OCI-LY7 (cell line): ENCODE data around the gene HS2ST1. TPM values are rescaled to one million over a fixed set of nuclear protein-coding genes. Genes with fewer than 3 reads are reported as not detected.

Experiments used
- BruUV-seq: library from RNA; stranded (reverse); fragments of 400-500 nt; replicated peaks from 2 replicates; lab custom pipeline; 2021; lab: Mats Ljungman, UMichigan
- CTCF ChIA-PET: fragments of 300-600 bp; sonication (Branson Sonifier 250); formaldehyde crosslinking; loops from one replicate; lab custom pipeline; 2022; ENCODE audit warnings: antibody characterized with exemption; ENCODE audit not compliant: unreplicated experiment; lab: Charles Lee
- POLR2A ChIA-PET: fragments of 300-600 bp; sonication (Branson Sonifier 250); formaldehyde crosslinking; loops from one replicate; lab custom pipeline; 2022; ENCODE audit warnings: antibody characterized with exemption; lab: Charles Lee
- DNase-seq: peaks from one replicate; pipeline ENCODE4 v3.0.0-alpha.2; 2015; ENCODE audit warnings: low spot score
- H2AFZ ChIP-seq: fragments of 200-600 bp; sonication (generic), shearing (Covaris generic); 2 replicates; pipeline ENCODE4 v1.6.1; 2014; ENCODE audit warnings: mild to moderate bottlenecking, antibody characterized with exemption, low read length, moderate library complexity
- H3K27ac ChIP-seq: fragments of 200-600 bp; sonication (generic); 2 replicates; pipeline ENCODE4 v1.5.1; 2014; ENCODE audit warnings: mixed run types, low read depth, mild to moderate bottlenecking, moderate library complexity, low read length, inconsistent platforms; ENCODE audit not compliant: poor library complexity, severe bottlenecking
- H3K36me3 ChIP-seq: fragments of 200-600 bp; sonication (generic); 2 replicates; pipeline ENCODE4 v1.6.1; 2014; ENCODE audit warnings: mild to moderate bottlenecking, antibody characterized with exemption, low read length, moderate library complexity, mixed read lengths; ENCODE audit not compliant: insufficient read depth
- H3K4me1 ChIP-seq: fragments of 200-600 bp; sonication (generic); 2 replicates; pipeline ENCODE4 v1.5.1; 2014; ENCODE audit warnings: mild to moderate bottlenecking, low read length; ENCODE audit not compliant: insufficient read depth, poor library complexity, severe bottlenecking
- H3K4me2 ChIP-seq: fragments of 200-600 bp; sonication (generic); 2 replicates; pipeline ENCODE4 v1.6.1; 2014; ENCODE audit warnings: mild to moderate bottlenecking, low read length
- H3K4me3 ChIP-seq: fragments of 200-600 bp; sonication (generic); 2 replicates; pipeline ENCODE4 v1.5.1; 2014; ENCODE audit warnings: mild to moderate bottlenecking, low read depth, low read length; ENCODE audit not compliant: poor library complexity, severe bottlenecking
- H3K79me2 ChIP-seq: fragments of 200-600 bp; sonication (generic); 2 replicates; pipeline ENCODE4 v1.6.1; 2016; ENCODE audit warnings: low read depth, mild to moderate bottlenecking, low read length, moderate library complexity, mixed read lengths; ENCODE audit not compliant: insufficient read depth
- H3K9me2 ChIP-seq: fragments of 200-600 bp; sonication (generic); 2 replicates; pipeline ENCODE4 v1.6.1; 2016; ENCODE audit warnings: mild to moderate bottlenecking, low read length, mixed read lengths; ENCODE audit not compliant: insufficient read depth
- H3K9me3 ChIP-seq: fragments of 200-600 bp; sonication (generic); 2 replicates; pipeline ENCODE4 v1.6.1; 2014; ENCODE audit warnings: mild to moderate bottlenecking, mixed run types, low read length, mixed read lengths
- H4K20me1 ChIP-seq: fragments of 200-600 bp; sonication (generic); 2 replicates; pipeline ENCODE4 v1.6.1; 2014; ENCODE audit warnings: mild to moderate bottlenecking, antibody characterized with exemption, low read length, moderate library complexity, mixed read lengths; ENCODE audit not compliant: insufficient read depth
- CTCF ChIP-seq: fragments of 200-600 bp; sonication (generic); conservative IDR thresholded peaks from 2 replicates; pipeline ENCODE4 v1.5.1; 2014; ENCODE audit warnings: mild to moderate bottlenecking, antibody characterized with exemption, low read length, moderate library complexity, mixed read lengths
- EZH2phosphoT487 ChIP-seq: fragments of 200-600 bp; sonication (generic); IDR thresholded peaks from 2 replicates; pipeline ENCODE4 v1.6.1; 2018; ENCODE audit warnings: low read depth, borderline replicate concordance, mild to moderate bottlenecking, mixed run types, antibody characterized with exemption, low read length, moderate library complexity, mixed read lengths
- intact Hi-C: fragments of 100-400 bp; cut with micrococcal nuclease; formaldehyde crosslinking; loops from one replicate; pipeline ENCODE4 v1.10.0; 2022; ENCODE audit not compliant: unreplicated experiment
- total RNA-seq, 2 experiments: library from RNA; depleted of rRNA in 1 of 2; stranded (reverse); fragments of >200 nt in 1 of 2; shearing (Covaris generic) in 1 of 2; gene quantifications; 2 replicates each; pipeline ENCODE4 v1.2.3, GENCODE V29; 2014 to 2022

The HS2ST1 gene
- total RNA-seq, 2 experiments from 2014 or later: 20.9 to 63.7 TPM

DNA sequence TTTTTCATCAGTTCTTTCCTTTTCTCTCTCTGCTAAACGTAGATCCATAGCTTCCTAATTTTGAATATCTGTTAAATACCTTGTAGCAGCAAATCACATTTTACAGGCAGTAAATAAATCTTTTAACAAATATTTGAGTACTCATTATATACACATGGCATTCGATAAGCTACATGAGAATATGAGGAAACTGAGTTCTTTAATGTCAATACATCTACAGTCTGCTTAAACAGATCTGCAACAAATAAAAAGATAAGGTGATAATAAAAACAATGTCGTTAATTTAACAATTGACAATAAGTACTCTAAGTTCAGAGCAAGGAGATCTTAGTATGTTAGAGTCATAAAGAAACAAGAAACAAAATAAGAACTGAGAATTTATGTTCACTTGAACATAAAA lies 43.4 kb upstream of the HS2ST1 start:
- ChIA-PET POLR2A (interaction anchor here (1.0 to 1.1 kb wide), 3 partner anchors 9 to 42 kb away, joined by 3 to 4 read pairs (median 3); no protein-coding TSS in a partner anchor), CTCF (no interaction called here)
- no peaks in the 10 kb centered on the region for H4K20me1 ChIP-seq
- intact Hi-C loops: no loop called here
- TF ChIP-seq EZH2phosphoT487 (no peak), CTCF (no peak)
- no peaks in the 10 kb centered on the region for H3K9me2 ChIP-seq
- BruUV-seq: no TSS peak
- H3K79me2 ChIP-seq: peaks cover 30% of the 10 kb centered on the region; the same call in 1 of the 2 replicates
- H3K4me2 ChIP-seq: no peak overlapping the region
- H2AFZ ChIP-seq: no peak overlapping the region
- no peak overlapping the region for H3K27ac ChIP-seq
- H3K9me3 ChIP-seq: no peaks in the 10 kb centered on the region
- H3K4me3 ChIP-seq: no peak overlapping the region
- peaks cover 13% of the 10 kb centered on the region for H3K4me1 ChIP-seq
- peaks cover 58% of the 10 kb centered on the region for H3K36me3 ChIP-seq
- no peak for DNase-seq

DNA sequence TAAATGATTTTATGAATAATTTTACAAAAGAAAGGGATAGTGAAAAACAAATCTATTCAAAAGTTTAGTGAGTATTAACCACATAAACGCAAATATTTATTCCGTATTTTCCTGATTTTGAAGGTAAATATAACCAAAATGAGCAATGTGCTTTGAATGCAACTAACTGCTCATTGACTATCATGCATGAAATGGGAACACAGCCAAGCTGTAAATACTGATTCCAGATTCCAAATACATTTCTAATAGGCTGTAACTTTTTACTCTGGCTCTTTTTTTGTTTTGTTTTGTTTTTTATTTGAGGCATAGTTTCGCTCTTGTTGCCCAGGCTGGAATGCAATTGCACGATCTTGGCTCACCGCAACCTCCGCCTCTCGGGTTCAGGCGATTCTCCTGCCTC lies 42.3 kb upstream of the HS2ST1 start:
- Histone ChIP-seq H2AFZ (no peak overlapping the region), H3K4me3 (no peak overlapping the region), H3K4me2 (no peak overlapping the region), H3K9me2 (no peaks in the 10 kb centered on the region), H3K27ac (no peak overlapping the region), H3K79me2 (peaks cover 19% of the 10 kb centered on the region; the same call in 1 of the 2 replicates), H3K36me3 (peaks cover 58% of the 10 kb centered on the region), H4K20me1 (no peaks in the 10 kb centered on the region), H3K9me3 (no peaks in the 10 kb centered on the region), H3K4me1 (peaks cover 3% of the 10 kb centered on the region)
- intact Hi-C loops: no loop called here
- no peak for DNase-seq
- TF ChIP-seq CTCF (no peak), EZH2phosphoT487 (no peak)
- CTCF ChIA-PET: no interaction called here
- POLR2A ChIA-PET: interaction anchor here (0.6 to 1.5 kb wide), 6 partner anchors 8 to 818 kb away, joined by 3 to 5 read pairs (median 3); no protein-coding TSS in a partner anchor
- no TSS peak for BruUV-seq

DNA sequence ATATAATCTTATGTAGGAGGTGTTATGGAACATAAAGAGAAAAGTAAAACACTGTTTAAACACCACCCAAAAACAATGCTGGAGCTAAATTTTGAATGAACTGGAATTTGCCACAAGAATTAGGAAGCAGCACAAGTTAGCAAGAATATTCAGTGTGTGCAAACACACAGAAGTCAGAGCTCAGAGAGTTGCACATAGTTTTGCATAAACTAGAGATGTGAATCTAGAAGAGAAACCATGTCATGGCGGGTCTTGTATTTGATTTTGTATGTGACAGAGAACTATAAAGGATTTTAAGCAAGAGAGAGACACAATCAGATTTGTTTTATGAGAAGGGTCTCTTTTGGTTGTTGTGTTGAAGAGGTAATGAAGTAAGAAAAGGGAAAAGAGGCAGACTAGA lies 38.7 kb upstream of the HS2ST1 start:
- H3K27ac ChIP-seq: no peak overlapping the region
- CTCF ChIA-PET: no interaction called here
- no TSS peak for BruUV-seq
- H3K4me1 ChIP-seq: no peaks in the 10 kb centered on the region
- H2AFZ ChIP-seq: no peak overlapping the region
- H3K4me3 ChIP-seq: no peak overlapping the region
- H3K9me3 ChIP-seq: no peaks in the 10 kb centered on the region
- no peak for TF ChIP-seq EZH2phosphoT487
- no peak for TF ChIP-seq CTCF
- H4K20me1 ChIP-seq: no peaks in the 10 kb centered on the region
- POLR2A ChIA-PET: no interaction called here
- DNase-seq: no peak
- H3K79me2 ChIP-seq: peaks cover 16% of the 10 kb centered on the region; the same call in 1 of the 2 replicates
- H3K9me2 ChIP-seq: no peaks in the 10 kb centered on the region
- no peak overlapping the region for H3K4me2 ChIP-seq
- intact Hi-C loops: no loop called here
- H3K36me3 ChIP-seq: peaks cover 89% of the 10 kb centered on the region
